Stimulated activated CD8-positive, alpha-beta memory T cell treated with anti-CD3 and anti-CD28 coated beads, Interleukin-12 subunit alpha, Interleukin-12 subunit beta, amount 100 ng/mL, for 4 hours (primary cell): ENCODE results near the gene RAX.

Source experiments
- DNase-seq: peaks from one replicate; pipeline ENCODE4 v3.0.0-alpha.2; 2020; ENCODE audit warnings: low read depth

The RAX gene

GRCh38 chr18:59239642-59240041 is 33.6 kb downstream of the RAX start:
- no peak for DNase-seq

DNA sequence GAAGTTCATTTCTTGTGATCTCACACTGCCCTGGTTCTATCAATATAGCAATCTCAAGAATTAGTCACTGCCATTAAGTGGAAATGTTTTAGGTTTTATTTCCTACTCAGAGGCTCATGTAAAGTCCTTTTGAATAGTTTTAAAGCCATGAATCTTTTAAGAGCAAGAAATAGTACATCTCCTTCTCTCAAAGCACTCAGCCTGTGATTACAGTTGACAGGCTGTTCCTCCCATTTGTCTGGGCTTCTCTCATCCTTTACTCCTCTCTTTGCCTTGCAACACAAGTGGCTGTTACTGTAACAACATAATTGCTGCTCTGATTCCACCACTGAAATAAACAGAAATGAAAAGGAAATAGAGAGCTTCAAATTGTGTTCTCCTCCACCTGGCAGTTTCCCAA is 34.9 kb downstream of the RAX start:
- no peak for DNase-seq

DNA sequence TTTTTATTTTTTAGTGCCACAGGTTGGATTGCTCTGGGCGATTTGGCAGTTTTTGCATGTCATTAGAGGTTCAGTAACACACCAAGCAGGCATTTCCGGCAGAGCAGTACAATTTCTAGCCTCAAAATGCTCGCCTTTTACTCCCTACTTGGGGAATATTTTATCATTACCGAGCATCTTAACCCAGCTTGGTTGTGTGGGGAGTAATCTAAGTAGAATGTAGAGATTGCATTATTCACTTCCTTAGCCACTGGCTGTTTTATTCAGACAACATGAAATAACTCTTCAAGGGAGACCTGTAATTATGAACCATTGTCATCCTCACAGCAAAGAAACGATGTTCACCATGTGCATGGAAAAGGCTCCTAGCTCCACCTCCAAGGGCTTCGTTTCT is 40.2 kb downstream of the RAX start:
- no peak for DNase-seq

DNA sequence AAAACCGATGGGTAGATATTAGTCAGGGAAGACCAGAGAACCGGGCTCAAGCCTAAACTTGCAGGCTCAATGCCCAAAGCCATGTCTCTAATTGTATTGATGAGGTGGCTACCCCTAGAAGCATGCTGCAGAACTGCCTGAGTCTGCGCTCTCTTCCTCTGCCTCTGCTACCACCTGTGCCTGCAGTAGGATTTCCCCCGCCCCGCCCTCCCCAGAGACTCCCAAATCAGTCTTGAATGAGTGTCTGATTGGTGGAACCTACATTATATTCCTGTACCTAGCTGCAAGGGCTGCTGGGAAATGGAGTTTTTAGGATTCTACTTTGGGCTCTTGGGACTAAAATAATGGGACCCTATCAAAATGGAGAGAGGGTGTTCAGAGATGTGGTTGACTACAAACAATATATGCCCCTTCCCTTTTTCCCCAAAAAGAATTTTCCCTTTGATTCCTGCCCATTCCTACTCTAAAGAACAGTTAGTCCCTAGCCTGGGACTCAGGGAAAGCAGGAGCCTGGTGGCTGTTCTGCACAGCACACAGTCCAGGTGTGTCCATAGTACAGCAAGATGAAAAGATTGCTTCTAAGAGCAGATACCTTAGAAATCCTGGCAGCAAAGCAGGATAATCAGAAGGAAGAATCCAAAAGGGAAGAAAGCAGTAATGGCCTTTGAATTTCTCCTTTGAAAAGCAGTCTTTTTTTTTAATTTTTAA is 40.8 kb downstream of the RAX start:
- DNase-seq, result no peak

GRCh38 chr18:59231877-59232276 is 41.4 kb downstream of the RAX start:
- no peak for DNase-seq

DNA sequence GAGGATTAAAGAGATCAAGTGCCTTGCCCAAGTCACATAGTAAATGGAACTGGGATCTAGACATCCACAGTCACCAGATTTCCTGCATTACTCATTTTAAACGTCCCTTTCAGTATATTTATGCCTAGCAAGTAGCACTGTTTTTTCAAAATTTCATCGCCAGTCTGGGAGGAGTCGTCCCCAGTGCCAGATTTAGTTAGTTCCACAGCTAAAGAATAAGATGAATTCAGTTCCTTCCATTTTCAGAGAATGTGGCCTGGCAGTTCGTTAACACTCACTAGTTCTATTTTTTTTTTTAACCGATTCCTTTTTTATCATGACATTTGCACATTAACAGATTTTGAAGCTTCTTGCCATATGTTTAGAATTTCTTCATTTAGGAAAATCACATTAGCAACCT is 42.1 kb downstream of the RAX start:
- DNase-seq, result no peak

DNA sequence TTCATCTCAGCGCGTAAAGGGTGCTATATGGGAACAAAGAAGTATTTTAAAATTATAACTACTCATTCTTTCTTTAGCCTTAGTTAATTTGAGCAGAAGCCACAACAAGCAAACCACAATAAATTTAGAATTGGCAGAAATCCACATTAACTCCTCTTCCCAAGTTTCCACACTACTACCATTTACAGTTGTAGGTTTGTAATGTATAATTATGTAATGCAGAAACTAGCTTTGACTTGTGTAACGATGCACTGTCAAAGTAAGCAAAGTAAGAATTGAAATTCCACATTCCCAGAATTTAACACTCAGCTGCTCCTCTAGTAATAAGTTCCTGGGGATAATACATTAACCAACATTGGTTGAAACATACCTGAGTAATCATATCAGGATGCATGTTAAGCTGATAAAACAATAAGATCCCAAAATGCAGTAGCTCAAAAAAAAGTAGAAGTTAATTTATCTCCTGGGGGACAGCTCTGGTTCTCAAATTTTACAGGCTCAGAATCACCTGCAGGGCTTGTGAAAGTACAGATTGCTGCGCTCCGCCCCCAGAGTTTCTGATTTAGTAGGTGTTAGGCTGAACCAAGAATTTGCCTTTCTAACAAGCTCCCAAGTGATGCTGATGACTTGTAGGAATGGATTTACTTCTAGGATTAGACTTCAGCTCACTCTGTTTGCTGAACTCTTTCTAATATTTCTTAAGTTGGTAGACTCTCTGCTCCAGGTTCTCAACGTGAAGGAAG is 43.4 kb downstream of the RAX start:
- DNase-seq, result no peak

DNA sequence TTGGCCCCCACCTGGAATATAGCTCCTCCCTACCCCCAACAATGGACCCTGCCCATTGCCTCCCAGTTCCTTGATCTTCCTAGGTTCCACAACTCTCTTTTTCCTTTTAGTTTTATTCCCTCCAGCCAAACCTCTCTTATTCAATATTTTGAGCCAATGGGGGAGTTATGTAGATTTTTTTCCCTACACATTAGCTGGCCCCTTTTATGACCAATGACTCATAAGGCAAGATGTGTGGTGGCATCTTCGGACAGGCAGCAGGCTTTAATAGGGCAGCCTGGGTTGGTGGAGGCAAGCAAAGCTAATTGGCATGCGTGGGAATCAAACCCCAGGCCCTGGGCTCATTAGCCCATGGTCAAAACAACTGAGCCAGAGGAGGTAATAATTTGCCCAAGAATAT is 44.1 kb downstream of the RAX start:
- no peak for DNase-seq

- DNase-seq, result no peak
Observed at GRCh38 chr18:59228351-59228750, 44.9 kb downstream of the RAX start.

GRCh38 chr18:59222341-59222740 is 50.9 kb downstream of the RAX start:
- DNase-seq, result no peak

DNA sequence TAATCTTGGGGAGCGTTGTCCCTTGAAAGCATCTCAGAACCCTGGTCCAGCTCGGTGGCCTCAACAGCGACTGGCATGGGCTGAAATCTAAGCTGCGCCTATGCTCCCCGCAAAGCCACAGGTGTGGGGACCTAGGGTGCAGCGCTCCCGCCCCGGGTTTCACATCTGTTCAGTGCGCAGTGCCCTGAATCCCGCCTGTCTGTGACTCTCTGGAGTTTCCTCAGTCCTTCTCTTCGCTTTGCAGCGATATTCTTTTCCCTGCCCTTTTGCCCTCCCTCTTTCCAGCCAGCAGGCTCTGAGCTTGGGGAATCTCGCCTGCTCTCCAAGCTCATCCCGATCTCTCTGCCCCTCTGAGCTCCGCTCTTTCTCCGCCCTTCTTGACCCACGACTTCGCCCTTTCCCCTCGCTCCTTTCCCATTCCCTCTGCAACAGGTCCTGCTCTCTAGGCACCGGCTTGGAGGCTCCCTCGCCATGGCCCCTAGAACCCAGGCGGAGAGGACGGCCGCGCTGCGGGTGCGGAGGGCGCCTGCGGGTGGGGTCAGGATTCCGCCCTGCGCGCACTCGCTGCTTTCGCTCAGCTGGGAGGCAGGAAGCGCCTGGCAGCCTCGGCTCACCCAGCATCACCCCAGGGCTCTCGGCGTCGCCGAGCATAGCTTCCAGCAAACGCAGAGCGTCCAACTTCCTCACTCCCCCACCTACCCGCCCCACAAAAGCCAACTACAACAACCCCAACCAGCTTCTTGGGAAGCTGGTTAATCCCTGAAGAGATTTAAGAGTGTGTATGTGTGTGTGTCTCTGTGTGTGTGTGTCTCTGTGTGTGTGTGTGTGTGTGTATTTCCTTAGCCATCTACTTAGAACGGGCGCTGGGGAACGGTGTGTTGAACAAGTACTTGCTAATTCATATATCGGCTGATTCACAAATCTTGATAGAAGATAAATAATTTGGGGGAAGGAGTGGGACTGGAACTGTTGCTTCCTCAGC is 52.2 kb downstream of the RAX start:
- DNase-seq, result no peak

- no peak for DNase-seq
Observed at GRCh38 chr18:59220164-59220783, 53.0 kb downstream of the RAX start.

DNA sequence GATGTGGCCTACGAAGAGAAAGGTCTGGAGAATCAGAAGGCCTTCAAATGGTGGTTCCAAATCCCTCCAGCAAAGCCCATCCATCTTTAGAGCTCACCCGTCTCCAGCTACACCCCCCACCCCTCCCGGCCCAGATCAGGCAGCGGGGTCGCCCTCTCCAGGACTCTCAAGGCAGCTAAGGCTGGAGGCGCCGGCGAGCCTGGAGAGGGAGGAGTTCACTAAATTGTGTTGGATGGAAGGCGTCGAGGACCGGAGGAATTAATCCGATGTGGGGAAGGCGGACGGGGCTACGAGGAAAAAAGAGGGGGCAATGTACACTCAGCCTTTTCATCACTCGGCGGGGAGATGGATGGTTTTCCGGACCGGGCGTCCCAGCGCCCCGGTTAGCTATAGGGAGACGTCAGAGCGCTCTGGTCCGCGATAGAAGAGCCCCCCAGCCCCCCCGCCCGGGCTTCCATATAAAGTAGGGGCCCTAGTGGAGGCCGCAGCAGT is 53.5 kb downstream of the RAX start, which contains the start of gene GRP:
GRP (plus strand) TSS at position 487 of the 492 bp plus-strand sequence. CDS start 108 bp downstream, outside the sequence.
- no peak for DNase-seq

GRCh38 chr18:59218018-59218417 is 55.2 kb downstream of the RAX start:
- no peak for DNase-seq
